NCI-H2171 (cell line): ENCODE results near the gene ATOSA.

ENCODE experiments used
- DNase-seq: peaks from one replicate; lab custom pipeline; 2025; lab: John Stamatoyannopoulos, UW

ATOSA gene

GRCh38 chr15:52682200-52682599 lies 3.0 kb upstream of the ATOSA start:
- no peak for DNase-seq

DNA sequence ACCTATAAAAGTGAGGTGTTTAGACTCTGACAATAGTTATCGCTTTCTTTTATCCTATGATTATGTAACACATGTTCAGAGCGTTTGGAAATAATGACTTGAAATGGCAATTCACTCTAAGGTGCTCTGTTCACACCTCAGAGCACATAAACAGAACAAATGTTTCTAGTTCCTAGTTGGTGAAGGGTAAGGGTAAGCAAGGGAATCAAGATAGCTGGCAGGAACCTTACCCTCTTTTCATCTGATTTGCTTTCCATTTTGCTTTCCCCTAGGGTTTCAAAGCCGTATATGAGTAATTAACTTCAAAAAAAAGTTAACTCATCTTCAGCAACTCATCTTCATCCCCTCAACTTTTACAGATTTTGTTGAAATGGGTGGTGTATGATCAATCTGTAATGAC lies 2.3 kb upstream of the ATOSA start:
- DNase-seq, result no peak

DNA sequence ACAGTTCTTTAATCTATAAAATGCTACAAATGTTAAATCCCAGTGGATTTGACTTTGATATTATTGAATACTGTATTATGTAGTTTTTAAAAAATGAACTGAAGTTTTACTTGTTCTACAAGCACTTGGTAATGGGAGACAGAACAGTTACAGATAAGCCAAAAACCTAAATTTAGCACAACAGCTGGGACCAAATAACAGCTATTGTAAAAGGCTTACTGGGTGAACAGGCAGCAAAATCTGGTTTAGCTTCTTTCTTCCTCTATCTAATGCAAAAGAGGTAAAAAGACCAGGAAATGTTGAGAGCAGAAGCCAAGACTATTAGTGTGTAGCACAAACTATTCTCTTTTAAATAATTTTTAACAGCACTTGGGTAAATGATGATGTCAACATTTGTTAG lies 1.6 kb upstream of the ATOSA start:
- no peak for DNase-seq

DNA sequence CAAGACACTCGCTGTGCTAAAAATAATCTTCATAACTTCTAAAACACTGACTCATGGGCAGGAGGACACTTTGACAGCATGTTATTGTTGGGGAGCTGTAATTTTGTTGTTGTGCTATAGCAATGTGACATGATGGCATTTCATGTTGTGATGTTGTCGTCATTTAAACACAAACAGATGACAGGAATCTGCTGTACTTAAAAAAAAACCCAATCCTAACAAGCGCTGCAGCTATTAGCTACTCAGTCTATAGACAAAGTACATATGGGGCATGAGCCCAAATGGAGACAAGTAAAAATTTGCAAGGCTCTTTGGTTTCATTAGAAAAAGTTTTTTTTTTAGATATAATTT lies 828 bp upstream of the ATOSA start:
- no peak for DNase-seq

DNA sequence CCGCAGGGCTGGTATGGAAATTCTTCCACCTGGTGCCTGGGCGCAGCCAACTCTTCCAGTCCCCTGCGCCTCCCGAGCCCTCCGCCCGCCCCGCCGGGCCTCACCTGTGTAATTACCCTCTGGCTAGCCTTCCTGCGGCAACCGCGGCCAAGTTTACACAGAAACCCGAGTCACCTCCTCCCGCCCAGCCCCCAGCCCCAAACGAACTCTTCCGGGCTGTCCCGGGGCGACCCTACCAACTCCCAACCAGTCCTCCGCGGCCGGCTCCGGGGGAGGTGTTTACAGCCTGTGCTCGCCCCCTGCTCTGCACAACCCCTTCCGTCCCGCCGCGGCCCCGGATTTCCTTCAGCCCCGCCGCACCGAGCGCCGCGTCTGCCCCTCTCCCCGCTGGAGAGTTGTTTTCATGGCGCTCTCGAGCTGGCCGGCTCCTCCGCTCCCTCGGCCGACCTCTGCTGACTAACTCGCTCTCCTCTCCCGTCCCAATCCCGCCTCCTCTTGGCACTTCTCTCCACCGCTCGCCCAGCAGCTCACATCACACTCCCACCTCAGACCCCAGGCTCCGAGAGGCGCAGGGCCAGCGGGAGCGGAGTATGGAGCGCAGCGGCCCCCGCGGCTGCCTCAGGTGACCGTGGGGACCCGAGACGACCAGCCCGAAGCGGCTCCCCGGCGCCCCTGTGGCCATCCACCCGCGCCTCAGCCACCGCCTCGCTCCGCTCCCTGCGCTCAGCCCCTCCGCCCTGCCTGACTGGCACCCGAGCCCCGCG lies 538 bp downstream of the ATOSA start:
- peak; percentile 42 for DNase-seq

GRCh38 chr15:52677593-52678467 lies 1.4 kb downstream of the ATOSA start:
- no peak for DNase-seq

- DNase-seq, result no peak
These were observed 4.4 kb downstream of the ATOSA start for GRCh38 chr15:52674831-52675230.

DNA sequence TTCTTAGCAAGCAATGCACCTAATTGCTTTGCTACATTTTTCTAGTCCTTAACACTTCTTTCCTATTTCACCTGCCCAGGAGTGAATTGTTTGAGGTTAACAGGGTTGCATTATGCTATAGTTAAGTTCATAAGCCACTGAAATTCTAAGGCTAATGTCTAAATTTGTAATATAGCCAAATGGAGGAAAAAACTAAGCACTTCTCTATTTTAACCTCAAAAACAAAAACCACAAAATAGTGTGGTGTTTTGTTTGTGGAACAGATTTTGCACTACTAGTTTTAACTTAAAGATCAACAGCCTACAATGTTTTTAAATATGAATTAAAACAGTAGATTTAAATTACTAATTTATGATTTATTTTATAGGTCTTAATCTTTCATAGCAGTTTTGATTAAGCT lies 5.5 kb downstream of the ATOSA start:
- no peak for DNase-seq

- DNase-seq, result no peak
These were observed 5.9 kb downstream of the ATOSA start for GRCh38 chr15:52673312-52673711.

GRCh38 chr15:52672661-52673060 lies 6.5 kb downstream of the ATOSA start:
- DNase-seq, result no peak

GRCh38 chr15:52670087-52670486 lies 9.1 kb downstream of the ATOSA start:
- peak; percentile 30 for DNase-seq

GRCh38 chr15:52668133-52668532 lies 11.1 kb downstream of the ATOSA start:
- DNase-seq, result no peak

DNA sequence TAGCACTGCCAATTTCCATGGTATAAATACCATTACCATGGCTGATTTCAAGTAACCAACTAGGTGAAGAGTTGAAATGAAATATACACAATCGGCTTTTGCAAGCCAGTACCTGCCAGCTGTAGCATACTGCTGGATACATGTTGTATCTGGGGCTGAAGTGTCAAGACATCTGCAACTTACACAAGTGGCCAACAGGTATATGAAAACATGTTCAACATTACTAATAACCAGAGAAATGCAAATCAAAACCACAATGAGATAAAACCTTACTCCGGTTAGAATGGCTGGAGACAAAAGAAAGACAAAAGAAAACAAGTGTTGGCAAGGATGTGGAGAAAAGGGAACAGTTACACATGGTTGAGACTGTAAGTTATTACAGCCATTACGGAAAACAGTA lies 11.6 kb downstream of the ATOSA start:
- DNase-seq, result no peak

DNA sequence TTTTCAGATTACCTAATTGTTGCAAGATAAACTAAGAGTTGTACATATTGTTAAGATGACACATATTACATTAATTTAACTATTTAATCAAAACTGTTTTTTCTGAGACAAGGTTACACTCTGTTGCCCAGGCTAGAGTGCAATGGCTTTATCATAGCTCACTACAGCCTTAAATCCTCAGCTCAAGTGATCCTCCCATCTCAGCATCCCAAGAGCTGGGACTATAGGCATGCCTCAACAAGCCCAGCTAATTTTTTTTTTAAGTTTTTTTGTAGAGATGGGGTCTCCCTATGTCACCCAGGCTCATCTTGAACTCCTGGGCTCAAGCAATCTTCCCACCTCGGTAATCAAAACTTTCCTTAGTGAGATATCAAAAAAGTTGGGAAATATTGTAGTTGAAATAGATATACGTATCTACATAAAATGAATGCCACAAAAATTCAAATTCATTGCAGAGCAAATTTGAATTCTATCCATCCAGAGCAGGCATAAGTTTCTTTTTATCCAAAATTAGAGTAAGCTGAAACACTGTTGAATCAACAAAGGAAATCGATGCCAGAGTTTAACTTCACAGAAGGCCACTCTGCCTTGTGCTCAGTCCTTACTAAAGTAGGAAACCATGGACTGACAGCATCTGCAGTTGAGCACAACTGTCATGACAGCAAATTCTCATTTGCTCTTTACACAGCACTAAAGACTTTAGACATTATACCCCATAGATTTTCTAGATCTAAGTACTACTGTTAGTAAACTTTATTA lies 15.5 kb downstream of the ATOSA start:
- DNase-seq, result no peak

DNA sequence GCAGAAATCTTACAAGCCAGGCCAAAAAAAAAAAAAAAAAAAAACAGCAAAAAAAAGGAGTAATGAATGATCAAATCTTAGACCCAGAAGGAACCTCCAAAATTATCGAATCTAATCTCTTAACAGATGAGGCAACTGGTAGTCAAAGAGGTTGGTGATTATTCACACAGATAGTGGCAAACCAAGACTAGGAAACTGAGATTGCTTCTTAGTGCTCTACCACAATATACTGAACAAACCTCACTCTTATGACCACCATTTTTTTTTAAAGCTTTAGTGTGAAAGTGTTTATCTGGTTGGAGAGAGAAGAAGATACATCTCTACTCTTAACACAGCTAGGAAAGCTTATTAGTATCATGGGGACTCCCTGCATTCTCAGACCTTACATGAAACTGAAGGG lies 17.3 kb downstream of the ATOSA start:
- DNase-seq, result no peak

- DNase-seq, result no peak
These were observed 19.0 kb downstream of the ATOSA start for GRCh38 chr15:52660192-52660591.

- no peak for DNase-seq
These were observed 20.2 kb downstream of the ATOSA start for GRCh38 chr15:52658955-52659354.

- no peak for DNase-seq
These were observed 21.9 kb downstream of the ATOSA start for GRCh38 chr15:52657338-52657737.

DNA sequence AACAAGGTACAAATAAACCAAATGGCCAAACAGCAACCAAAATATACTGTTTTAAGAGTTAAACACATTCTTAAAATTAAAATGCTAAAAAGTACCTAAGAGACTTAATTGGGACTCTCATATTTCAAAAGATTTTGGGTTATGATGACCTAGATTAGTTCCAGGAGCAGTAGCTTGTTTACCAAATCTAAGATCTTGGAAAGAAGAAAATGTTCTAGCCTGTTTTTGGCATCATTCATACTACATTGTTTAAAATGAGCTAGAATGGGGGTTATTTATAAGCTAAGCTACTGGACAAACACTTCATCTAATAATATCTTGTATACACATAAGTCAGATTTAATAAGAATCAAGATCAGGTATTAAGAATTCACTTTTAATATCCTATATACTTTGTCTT lies 22.8 kb downstream of the ATOSA start:
- DNase-seq, result no peak

GRCh38 chr15:52653431-52653964 lies 25.7 kb downstream of the ATOSA start:
- no peak for DNase-seq

- no peak for DNase-seq
These were observed 26.2 kb downstream of the ATOSA start for GRCh38 chr15:52652984-52653383.

DNA sequence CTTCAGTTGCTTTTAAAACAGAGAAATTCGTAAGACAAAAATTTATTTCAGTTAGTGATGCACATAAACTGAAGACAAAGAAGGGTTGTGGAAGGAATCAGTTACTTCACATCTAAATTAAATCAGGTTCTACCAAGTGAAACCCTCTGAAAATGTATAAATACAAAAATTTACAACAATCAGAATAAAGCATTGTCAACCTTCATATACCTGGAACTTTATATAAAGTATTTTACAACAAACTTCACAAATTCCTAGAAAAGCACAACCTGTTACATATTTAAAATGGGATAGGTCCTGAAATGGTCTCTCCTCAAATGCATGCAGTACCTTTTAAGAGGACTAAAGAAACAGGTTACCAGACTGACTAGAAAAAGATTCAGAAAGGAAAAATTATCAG lies 26.9 kb downstream of the ATOSA start:
- DNase-seq, result no peak

GRCh38 chr15:52651868-52652267 lies 27.3 kb downstream of the ATOSA start:
- DNase-seq, result no peak
